HepG2 (cell line): Measurements from ENCODE around the gene MIR17HG. TPM values are rescaled to one million over a fixed set of nuclear protein-coding genes. Genes with fewer than 3 reads are reported as not detected.

Experiments
- ATAC-seq: fragments of 200-7000 bp; cut with Tn5 transposase; 3 replicates; pipeline ENCODE4 v1.9.1; 2020; ENCODE audit warnings: mild to moderate bottlenecking, moderate library complexity
- BruUV-seq: library from RNA; stranded (reverse); fragments of 400-500 nt; replicated peaks from 2 replicates; lab custom pipeline; 2021; lab: Mats Ljungman, UMichigan
- CTCF ChIA-PET: fragments of 300-600 bp; formaldehyde crosslinking; extraction: SDS; loops from one replicate; lab custom pipeline; 2021; ENCODE audit warnings: low total read pairs, inconsistent platforms, low intra/inter-chr PET ratio; lab: Yijun Ruan, JAX
- POLR2A ChIA-PET: fragments of 350-600 bp; sonication (Branson Sonifier 250); formaldehyde crosslinking; loops from one replicate; lab custom pipeline; 2020; ENCODE audit warnings: antibody characterized with exemption, inconsistent platforms; lab: Yijun Ruan, JAX
- DNase-seq: peaks from one replicate; pipeline ENCODE4 v3.0.0-alpha.2; 2015; ENCODE audit warnings: low spot score
- FAIRE-seq: peaks from 3 replicates; lab custom pipeline; 2011; peaks lifted over from hg19 to GRCh38; lab: Jason Lieb, UNC
- H2AFZ ChIP-seq: one replicate; pipeline ENCODE4 v1.6.1; 2011; ENCODE audit warnings: low read length, inconsistent platforms
- H3K27ac ChIP-seq: fragments of 300-600 bp; 3 replicates; pipeline ENCODE4 v1.8.0; 2011; ENCODE audit warnings: mixed run types, mild to moderate bottlenecking, mixed read lengths, low read length, inconsistent platforms; ENCODE audit not compliant: insufficient read depth; ENCODE audit errors: extremely low read length
- H3K27me3 ChIP-seq, 2 experiments: fragments of 200-600 bp in 1 of 2; 2 replicates in 1 of 2; 3 replicates in 1 of 2; pipeline versions ENCODE4 v1.6.0 to v1.8.0; 2011; ENCODE audit warnings: low read length in 2 of 2, mild to moderate bottlenecking in 2 of 2, moderate library complexity in 2 of 2, inconsistent platforms in 1 of 2; ENCODE audit not compliant: insufficient read depth in 2 of 2, control insufficient read depth in 1 of 2
- H3K36me3 ChIP-seq, 2 experiments: fragments of 200-600 bp in 1 of 2; replicated peaks in 1 of 2; 2 replicates in 1 of 2; 3 replicates in 1 of 2; pipeline versions ENCODE4 v1.5.1 to v1.8.0; 2011; ENCODE audit warnings: low read length in 2 of 2, inconsistent platforms in 1 of 2; ENCODE audit not compliant: insufficient read depth in 2 of 2, control insufficient read depth in 1 of 2
- H3K4me1 ChIP-seq: 2 replicates; pipeline ENCODE4 v1.5.1; 2012; ENCODE audit warnings: low read length, inconsistent platforms; ENCODE audit not compliant: insufficient read depth
- H3K4me2 ChIP-seq: 2 replicates; pipeline ENCODE4 v1.6.0; 2011; ENCODE audit warnings: low read depth, low read length, inconsistent platforms
- H3K4me3 ChIP-seq, 3 experiments: fragments of 200-600 bp in 1 of 3; sonication (generic), shearing (Covaris generic) in 1 of 3; replicated peaks in 1 of 3; 2 replicates each; pipeline ENCODE4 v1.5.1; 2011 to 2016; ENCODE audit warnings: low read length in 3 of 3, inconsistent platforms in 2 of 3, low read depth in 2 of 3, mild to moderate bottlenecking in 2 of 3, control low read depth in 1 of 3, mixed read lengths in 1 of 3; ENCODE audit not compliant: insufficient read depth in 1 of 3
- H3K79me2 ChIP-seq: one replicate; pipeline ENCODE4 v1.6.1; 2011; ENCODE audit warnings: low read length, inconsistent platforms; ENCODE audit not compliant: insufficient read depth
- H3K9ac ChIP-seq: 2 replicates; pipeline ENCODE4 v1.6.0; 2011; ENCODE audit warnings: mild to moderate bottlenecking, low read depth, low read length, inconsistent platforms; ENCODE audit not compliant: insufficient read depth
- H3K9me3 ChIP-seq: 2 replicates; pipeline ENCODE4 v1.5.1; 2012; ENCODE audit warnings: mild to moderate bottlenecking, low read length
- H4K20me1 ChIP-seq: 2 replicates; pipeline ENCODE4 v1.6.0; 2011; ENCODE audit warnings: inconsistent platforms, mild to moderate bottlenecking, low read length, moderate library complexity; ENCODE audit not compliant: insufficient read depth
- ATF2 ChIP-seq: sonication (generic); formaldehyde crosslinking; IDR thresholded peaks from 2 replicates; pipeline ENCODE4 v1.4.0; 2020; ENCODE audit warnings: missing genetic modification reagents
- ATF7-NPFF ChIP-seq: sonication (generic); formaldehyde crosslinking; IDR thresholded peaks from 2 replicates; pipeline ENCODE4 v1.8.1; 2023; ENCODE audit warnings: mild to moderate bottlenecking, low read depth, missing genetic modification reagents, moderate library complexity
- CHD4 ChIP-seq: fragments of 200-600 bp; sonication (generic); IDR thresholded peaks from 2 replicates; pipeline ENCODE4 v1.7.0; 2017; ENCODE audit warnings: mild to moderate bottlenecking, low read length, borderline replicate concordance
- HIVEP1 ChIP-seq: sonication (generic); formaldehyde crosslinking; IDR thresholded peaks from 2 replicates; pipeline ENCODE4 v1.4.0; 2020; ENCODE audit warnings: mild to moderate bottlenecking, missing genetic modification reagents
- IKZF1 ChIP-seq: fragments of 450-650 bp; IDR thresholded peaks from 2 replicates; pipeline ENCODE4 v1.7.1; 2016
- JDP2 ChIP-seq: sonication (generic); formaldehyde crosslinking; IDR thresholded peaks from 2 replicates; pipeline ENCODE4 v1.8.1; 2022; ENCODE audit warnings: missing genetic modification reagents, borderline replicate concordance
- KLF6 ChIP-seq: IDR thresholded peaks from 2 replicates; pipeline ENCODE4 v1.8.0; 2016; ENCODE audit warnings: missing biosample characterization, missing genetic modification reagents
- MAZ ChIP-seq, 2 experiments: sonication (generic) in 1 of 2; formaldehyde crosslinking in 1 of 2; IDR thresholded peaks; 2 replicates each; pipeline versions ENCODE4 v1.5.0 to v1.6.1; 2012 to 2020; ENCODE audit warnings: low read depth in 2 of 2, mild to moderate bottlenecking in 2 of 2, borderline replicate concordance in 1 of 2, improper control_type of control experiment in 1 of 2, low read length in 1 of 2, missing genetic modification reagents in 1 of 2, moderate library complexity in 1 of 2
- NFATC3 ChIP-seq: sonication (generic); formaldehyde crosslinking; IDR thresholded peaks from 2 replicates; pipeline ENCODE4 v1.5.1; 2020; ENCODE audit warnings: mild to moderate bottlenecking, missing genetic modification reagents
- RNF219 ChIP-seq: sonication (generic); formaldehyde crosslinking; IDR thresholded peaks from 2 replicates; pipeline ENCODE4 v1.5.0; 2020; ENCODE audit warnings: mild to moderate bottlenecking, missing genetic modification reagents
- ZNF460 ChIP-seq: sonication (generic); formaldehyde crosslinking; IDR thresholded peaks from 2 replicates; pipeline ENCODE4 v1.5.1; 2020; ENCODE audit warnings: missing genetic modification reagents, mild to moderate bottlenecking, borderline replicate concordance
- ZNF75D ChIP-seq: sonication (generic); formaldehyde crosslinking; IDR thresholded peaks from 2 replicates; pipeline ENCODE4 v1.8.1; 2023; ENCODE audit warnings: missing genetic modification reagents, mild to moderate bottlenecking, borderline replicate concordance
- WGBS: methylation state at CpG from one replicate; pipeline ENCODE4 v1.1.6; 2017; ENCODE audit warnings: low lambda C conversion rate; 5-methylcytosine and 5-hydroxymethylcytosine counted together
- in situ Hi-C: cut with HindIII; loops from 2 replicates; pipeline ENCODE4 v1.10.0; 2017; ENCODE audit warnings: low pct_unique_long_range_greater_than_20kb; ENCODE audit not compliant: extremely low pct_ligation_motif_present
- intact Hi-C: fragments of 100-400 bp; cut with micrococcal nuclease; formaldehyde crosslinking; loops from one replicate; pipeline ENCODE4 v1.10.0; 2022; ENCODE audit not compliant: unreplicated experiment
- polyA plus RNA-seq, 8 experiments: library from polyadenylated mRNA; depleted of rRNA in 3 of 8; stranded (reverse) in 7 of 8; unstranded in 1 of 8; fragments of >200 nt; fragmentation: Illumina TruSeq in 4 of 8; extraction: Trizol in 4 of 8; gene quantifications; 2 replicates each; pipeline versions ENCODE4 v1.2.1 to v1.2.3, GENCODE V29; 2011 to 2016; ENCODE audit warnings: low read depth in 4 of 8, missing spikeins in 1 of 8, mixed read lengths in 1 of 8; ENCODE audit not compliant: insufficient read depth in 1 of 8
- total RNA-seq, 5 experiments: library from RNA; depleted of rRNA; stranded (reverse); fragments of >200 nt; fragmentation: Illumina TruSeq; extraction: Trizol; gene quantifications; 2 replicates each; pipeline ENCODE4 v1.2.3, GENCODE V29; 2016; ENCODE audit warnings: low read depth in 1 of 5
- TF ChIP-seq, protein P1 (sequence below): sonication (generic); formaldehyde crosslinking; conservative IDR thresholded peaks from 2 replicates; pipeline ENCODE4 v1.8.0; 2022; ENCODE audit warnings: low read depth, missing genetic modification reagents

MIR17HG gene
- total and polyA plus RNA-seq, 2 of the 13 experiments (the other 11 are each of a cell fraction or from before 2014, with no cell fraction given): 2.5 to 12.3 TPM

GRCh38 chr13:91312324-91312723, 35.2 kb upstream of the MIR17HG start:
- no peaks in the 10 kb centered on the region for H3K36me3 ChIP-seq
- no peaks in the 10 kb centered on the region for H3K4me1 ChIP-seq
- H4K20me1 ChIP-seq: no peaks in the 10 kb centered on the region
- ChIA-PET CTCF (interaction anchor here (1.4 kb wide), 1 partner anchor 94 kb away, joined by 5 read pairs; no protein-coding TSS in a partner anchor), POLR2A (no interaction called here)
- no TSS peak for BruUV-seq
- no peak overlapping the region for H3K4me2 ChIP-seq
- WGBS: 0% methylated on average over 3 of the region's 3 CpGs
- FAIRE-seq (no peak), DNase-seq (no peak), ATAC-seq (no peak)
- no peak overlapping the region for H3K9ac ChIP-seq
- H2AFZ ChIP-seq: no peak overlapping the region
- H3K9me3 ChIP-seq: no peaks in the 10 kb centered on the region
- no peak overlapping the region for H3K4me3 ChIP-seq
- TF ChIP-seq HIVEP1: no peak
- TF ChIP-seq CHD4: no peak
- TF ChIP-seq JDP2 (CRISPR knock-in tag): no peak
- TF ChIP-seq NFATC3 (CRISPR knock-in tag): no peak
- TF ChIP-seq ZNF75D (CRISPR knock-in tag): no peak
- TF ChIP-seq ZNF460 (CRISPR knock-in tag): no peak
- no peak for TF ChIP-seq ATF7-NPFF (CRISPR knock-in tag)
- no peak for TF ChIP-seq IKZF1
- TF ChIP-seq MAZ (IDR thresholded peaks at IDR 0.05; ENCODE audit: borderline replicate concordance, low read depth, low read length): no peak
- no peak for TF ChIP-seq MAZ (CRISPR knock-in tag; IDR thresholded peaks at IDR 0.05; ENCODE audit: low read depth)
- no peak for TF ChIP-seq ATF2 (CRISPR knock-in tag)
- no peak for TF ChIP-seq KLF6 (CRISPR knock-in tag)
- no peak for TF ChIP-seq RNF219
- TF ChIP-seq, protein P1, sequence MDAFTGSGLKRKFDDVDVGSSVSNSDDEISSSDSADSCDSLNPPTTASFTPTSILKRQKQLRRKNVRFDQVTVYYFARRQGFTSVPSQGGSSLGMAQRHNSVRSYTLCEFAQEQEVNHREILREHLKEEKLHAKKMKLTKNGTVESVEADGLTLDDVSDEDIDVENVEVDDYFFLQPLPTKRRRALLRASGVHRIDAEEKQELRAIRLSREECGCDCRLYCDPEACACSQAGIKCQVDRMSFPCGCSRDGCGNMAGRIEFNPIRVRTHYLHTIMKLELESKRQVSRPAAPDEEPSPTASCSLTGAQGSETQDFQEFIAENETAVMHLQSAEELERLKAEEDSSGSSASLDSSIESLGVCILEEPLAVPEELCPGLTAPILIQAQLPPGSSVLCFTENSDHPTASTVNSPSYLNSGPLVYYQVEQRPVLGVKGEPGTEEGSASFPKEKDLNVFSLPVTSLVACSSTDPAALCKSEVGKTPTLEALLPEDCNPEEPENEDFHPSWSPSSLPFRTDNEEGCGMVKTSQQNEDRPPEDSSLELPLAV: no peak
- no peak overlapping the region for H3K27ac ChIP-seq
- intact Hi-C loops: no loop called here
- H3K79me2 ChIP-seq: no peaks in the 10 kb centered on the region
- peaks cover 0 to 4% of the 10 kb centered on the region in 2 experiments; a peak in 1 of 5 replicates for H3K27me3 ChIP-seq
- in situ Hi-C loops: no loop called here
